Urinary bladder (tissue), 4 donors: ENCODE data around the gene POMT1. TPM values are rescaled to one million over a fixed set of nuclear protein-coding genes. Genes with fewer than 3 reads are reported as not detected.
"Not testable (repeated sequence)": the region's sequence is repeated elsewhere in the genome, so short reads cannot be mapped to it uniquely, and the experiment has no call there.

Experiments
- DNase-seq: peaks from one replicate; pipeline ENCODE4 v3.0.0-alpha.2; 2015; ENCODE audit errors: extremely low spot score
- H3K27ac ChIP-seq: one replicate; pipeline ENCODE4 v1.5.1; 2013; ENCODE audit warnings: low read depth, mild to moderate bottlenecking, moderate library complexity
- H3K36me3 ChIP-seq: one replicate; pipeline ENCODE4 v1.6.1; 2013; ENCODE audit warnings: mild to moderate bottlenecking, moderate library complexity; ENCODE audit not compliant: insufficient read depth
- H3K4me1 ChIP-seq: one replicate; pipeline ENCODE4 v1.6.1; 2013; ENCODE audit warnings: mild to moderate bottlenecking, moderate library complexity; ENCODE audit not compliant: insufficient read depth
- H3K4me3 ChIP-seq: one replicate; pipeline ENCODE4 v1.5.1; 2013; ENCODE audit warnings: low read depth, low read length
- WGBS: extraction: QIAGEN DNeasy Blood & Tissue Kit; methylation state at CpG from one replicate; pipeline ENCODE4 v1.1.7; 2013; 5-methylcytosine and 5-hydroxymethylcytosine counted together
- polyA plus RNA-seq: library from polyadenylated mRNA; stranded (reverse); fragments of 200-250 nt; gene quantifications from one replicate; pipeline ENCODE4 v1.2.3, GENCODE V29; 2013
- total RNA-seq: library from RNA; depleted of rRNA; stranded (reverse); fragments of >200 nt; gene quantifications from one replicate; pipeline ENCODE4 v1.2.3, GENCODE V29; 2014
- donor health status: healthy with polysubstance abuse.
- donor health status: healthy.

Gene POMT1
- total and polyA plus RNA-seq, 2 donors: 17.5 to 20.1 TPM

- WGBS: 92% methylated on average over 22 of the region's 22 CpGs
- no peak for DNase-seq
- Histone ChIP-seq H3K27ac (no peak overlapping the region), H3K36me3 (peaks cover 9% of the 10 kb centered on the region), H3K4me1 (no peaks in the 10 kb centered on the region), H3K4me3 (no peak overlapping the region)
Observed at GRCh38 chr9:131494296-131494870, 8.3 kb upstream of the POMT1 start.

GRCh38 chr9:131495785-131496184 is 6.9 kb upstream of the POMT1 start:
- no peaks in the 10 kb centered on the region for H3K4me1 ChIP-seq
- 86% methylated on average over 22 of the region's 22 CpGs for WGBS
- no peak for DNase-seq
- H3K36me3 ChIP-seq: peaks cover 4% of the 10 kb centered on the region
- no peak overlapping the region for H3K27ac ChIP-seq
- H3K4me3 ChIP-seq: no peak overlapping the region

- H3K4me3 ChIP-seq: no peak overlapping the region
- H3K27ac ChIP-seq: no peak overlapping the region
- peaks cover 4% of the 10 kb centered on the region for H3K36me3 ChIP-seq
- H3K4me1 ChIP-seq: no peaks in the 10 kb centered on the region
- DNase-seq: no peak
- WGBS: 80% methylated on average over 10 of the region's 10 CpGs
Observed at GRCh38 chr9:131496844-131497405, 5.8 kb upstream of the POMT1 start.

GRCh38 chr9:131499254-131499767 is 3.4 kb upstream of the POMT1 start:
- WGBS: 79% methylated on average over 7 of the region's 7 CpGs
- Histone ChIP-seq H3K36me3 (no peaks in the 10 kb centered on the region), H3K4me3 (no peak overlapping the region), H3K27ac (no peak overlapping the region), H3K4me1 (peaks cover 3% of the 10 kb centered on the region)
- no peak for DNase-seq

GRCh38 chr9:131500377-131500776 is 2.3 kb upstream of the POMT1 start:
- Histone ChIP-seq H3K36me3 (no peaks in the 10 kb centered on the region), H3K27ac (no peak overlapping the region)

GRCh38 chr9:131500939-131501541 is 1.7 kb upstream of the POMT1 start:
- DNase-seq: no peak
- Histone ChIP-seq H3K4me1 (peaks cover 3% of the 10 kb centered on the region), H3K27ac (no peak overlapping the region), H3K4me3 (no peak overlapping the region), H3K36me3 (no peaks in the 10 kb centered on the region)
- WGBS: 57% methylated on average over 5 of the region's 5 CpGs

More at GRCh38 chr9:131500377-131500776, 2.3 kb upstream of the POMT1 start:
- WGBS: 75% methylated on average over 12 of the region's 12 CpGs
- no peak for DNase-seq
- H3K4me3 ChIP-seq: no peak overlapping the region
- H3K4me1 ChIP-seq: peaks cover 3% of the 10 kb centered on the region

GRCh38 chr9:131503626-131504465 is 1.1 kb downstream of the POMT1 start:
- Histone ChIP-seq H3K36me3 (no peaks in the 10 kb centered on the region), H3K4me1 (peaks cover 3% of the 10 kb centered on the region), H3K4me3 (peak overlapping the region; percentile 73), H3K27ac (no peak overlapping the region)
- no peak for DNase-seq
- 21% methylated on average over 32 of the region's 32 CpGs for WGBS

GRCh38 chr9:131505012-131505411 is 2.3 kb downstream of the POMT1 start:
- Histone ChIP-seq H3K36me3 (peaks cover 3% of the 10 kb centered on the region), H3K27ac (no peak overlapping the region), H3K4me3 (no peak overlapping the region), H3K4me1 (peaks cover 3% of the 10 kb centered on the region)
- DNase-seq: no peak
- WGBS: 93% methylated on average over 8 of the region's 8 CpGs

- no peak overlapping the region for H3K4me3 ChIP-seq
- WGBS: 84% methylated on average over 7 of the region's 7 CpGs
- H3K4me1 ChIP-seq: no peaks in the 10 kb centered on the region
- DNase-seq: no peak
- peaks cover 8% of the 10 kb centered on the region for H3K36me3 ChIP-seq
- no peak overlapping the region for H3K27ac ChIP-seq
Observed at GRCh38 chr9:131511416-131511815, 8.7 kb downstream of the POMT1 start.

- Histone ChIP-seq H3K4me1 (no peaks in the 10 kb centered on the region), H3K27ac (no peak overlapping the region), H3K4me3 (no peak overlapping the region), H3K36me3 (peaks cover 8% of the 10 kb centered on the region)
- 96% methylated on average over 6 of the region's 6 CpGs for WGBS
- no peak for DNase-seq
Observed at GRCh38 chr9:131511880-131512279, 9.2 kb downstream of the POMT1 start.

GRCh38 chr9:131513177-131513576 is 10.5 kb downstream of the POMT1 start:
- 95% methylated on average over 15 of the region's 15 CpGs for WGBS
- no peaks in the 10 kb centered on the region for H3K4me1 ChIP-seq

GRCh38 chr9:131515559-131516031 is 12.9 kb downstream of the POMT1 start:
- H3K4me1 ChIP-seq, H3K36me3 ChIP-seq, H3K4me3 ChIP-seq, H3K27ac ChIP-seq, DNase-seq: not testable (repeated sequence)
- 83% methylated on average over 12 of the region's 12 CpGs for WGBS

More at GRCh38 chr9:131513177-131513576, 10.5 kb downstream of the POMT1 start:
- H3K36me3 ChIP-seq: peaks cover 8% of the 10 kb centered on the region
- no peak for DNase-seq
- H3K27ac ChIP-seq: no peak overlapping the region
- no peak overlapping the region for H3K4me3 ChIP-seq

GRCh38 chr9:131516100-131516499 is 13.4 kb downstream of the POMT1 start:
- no peak overlapping the region for H3K4me3 ChIP-seq
- no peak for DNase-seq
- 88% methylated on average over 15 of the region's 15 CpGs for WGBS
- no peak overlapping the region for H3K27ac ChIP-seq
- H3K4me1 ChIP-seq: no peaks in the 10 kb centered on the region
- peaks cover 3% of the 10 kb centered on the region for H3K36me3 ChIP-seq
